ENCODE results near the gene DHRS13. TPM values are rescaled to one million over a fixed set of nuclear protein-coding genes. Genes with fewer than 3 reads are reported as not detected.

DHRS13 gene
- total and polyA plus RNA-seq, 2 donors (not counting 1 experiment from before 2014, with no cell fraction given) = 11.9 to 28.1 TPM

DNA sequence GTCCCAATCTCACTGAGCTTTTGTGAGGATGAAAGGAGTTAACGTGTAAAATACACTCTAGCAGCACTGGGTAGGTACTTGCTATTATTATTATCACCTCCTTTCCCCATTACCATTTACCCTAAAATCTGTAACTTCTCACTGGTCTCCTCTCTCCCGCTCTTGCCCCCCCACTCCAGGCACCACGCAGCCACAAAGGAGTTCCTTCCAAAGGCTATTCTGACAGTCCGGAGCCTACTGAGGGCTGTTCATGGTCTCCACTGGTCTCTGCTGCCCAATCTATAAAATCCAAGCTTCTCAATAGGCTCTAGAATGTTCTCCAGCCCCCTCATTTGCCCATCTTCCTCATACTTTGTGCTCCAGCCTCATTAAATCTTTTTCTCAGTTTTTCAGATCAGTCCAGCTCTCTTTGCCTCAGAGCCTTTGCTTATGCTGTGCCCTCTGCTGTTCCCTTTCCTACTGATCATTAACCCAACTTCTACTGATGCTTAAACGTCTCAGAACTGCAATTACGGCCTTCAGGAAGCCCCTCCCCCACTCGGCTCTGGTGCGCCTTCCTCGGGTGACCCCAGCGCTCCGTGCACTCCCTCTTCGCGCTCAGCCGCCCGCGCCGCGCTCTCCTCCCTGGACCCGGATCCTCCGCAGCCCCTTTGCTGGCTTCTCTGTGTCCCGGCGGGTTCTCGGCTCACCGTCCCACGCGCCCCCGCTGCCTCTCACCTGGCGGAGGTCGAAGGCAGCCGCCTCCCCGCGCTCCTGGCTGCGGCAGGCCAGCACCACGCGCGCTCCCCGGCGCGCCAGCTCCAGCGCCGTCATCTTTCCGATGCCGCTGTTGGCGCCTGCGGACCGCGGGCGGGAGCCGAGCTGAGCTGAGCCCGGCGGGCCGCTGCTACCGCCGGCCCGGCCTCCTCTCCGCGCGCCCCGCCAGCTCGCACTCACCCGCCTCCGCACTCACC lies 737 bp downstream of the DHRS13 start:
- H3K9me3 Mint-ChIP-seq (ENCODE audit: insufficient read depth) = no peaks in the 10 kb centered on the region
- intact Hi-C loops (cut with micrococcal nuclease) = loop anchor here (1.0 to 5.0 kb wide), 4 partner anchors 13 to 255 kb away; partner anchors contain the start of genes BLTP2 and PHF12
- Histone ChIP-seq H3K27ac (ENCODE audit: low read length in 2 of 2) (peak overlapping the region; percentile 61 to 77), H3K9me3 (ENCODE audit: control extremely low read depth in 1 of 3, control insufficient read depth in 2 of 3, insufficient read depth in 1 of 3, low read length in 2 of 3) (no peaks in the 10 kb centered on the region), H3K36me3 (replicated peaks in 1 of 2; ENCODE audit: control extremely low read depth in 1 of 2, control insufficient read depth in 1 of 2, extremely low read depth in 1 of 2, insufficient read depth in 2 of 2, low read length in 1 of 2) (peaks cover 0 to 21% of the 10 kb centered on the region in 2 experiments), H4K20me1 (ENCODE audit: control insufficient read depth, insufficient read depth, low read length, poor library complexity, severe bottlenecking) (no peaks in the 10 kb centered on the region), H3K4me3 (ENCODE audit: control extremely low read depth in 1 of 5, extremely low read depth in 1 of 5, insufficient read depth in 1 of 5, low read depth in 2 of 5, low read length in 4 of 5) (peak overlapping the region; percentile 68 to 90 (median 76)), H3K27me3 (replicated peaks in 1 of 4; ENCODE audit: control extremely low read depth in 1 of 4, control insufficient read depth in 3 of 4, insufficient read depth in 4 of 4, low read length in 3 of 4) (no peaks in the 10 kb centered on the region), H3K9ac (ENCODE audit: low read length) (peak overlapping the region; percentile 87), H3K4me2 (replicated peaks; ENCODE audit: low read depth, low read length, poor library complexity, severe bottlenecking) (peak overlapping the region; percentile 91), H3K79me2 (ENCODE audit: control insufficient read depth, insufficient read depth, low read length) (peaks cover 51% of the 10 kb centered on the region), H3K4me1 (ENCODE audit: control insufficient read depth in 2 of 2, insufficient read depth in 2 of 2, low read length in 2 of 2) (peaks cover 21 to 36% of the 10 kb centered on the region in 2 donors), H2AFZ (ENCODE audit: insufficient read depth, low read depth, low read length, poor library complexity, severe bottlenecking) (peak overlapping the region; percentile 94)
- DNase-seq = no peak
- ChIA-PET CTCF (interaction anchor here (0.5 to 9.1 kb wide), 23 partner anchors 9 to 190 kb away, joined by 3 to 137 read pairs (median 6); partner anchors contain the start of genes FAM222B, NEK8, PROCA1 and RPL23A), POLR2A (interaction anchor here (0.7 to 2.1 kb wide), 7 partner anchors 9 to 175 kb away, joined by 3 to 17 read pairs (median 6); partner anchors contain the start of genes FAM222B and NEK8)
- 3% methylated on average over 61 of the region's 62 CpGs for WGBS (ENCODE audit: insufficient coverage)
- H3K4me1 Mint-ChIP-seq = peaks cover 39% of the 10 kb centered on the region
- ATAC-seq (ENCODE audit: low read depth) = peak; percentile 40
- H3K27ac Mint-ChIP-seq = peak overlapping the region; percentile 88
- TF ChIP-seq EZH2 (IDR thresholded peaks at IDR 0.05; ENCODE audit: borderline replicate concordance, insufficient read depth, low read depth, low read length, poor library complexity, severe bottlenecking) = no peak
- TF ChIP-seq, protein P1, sequence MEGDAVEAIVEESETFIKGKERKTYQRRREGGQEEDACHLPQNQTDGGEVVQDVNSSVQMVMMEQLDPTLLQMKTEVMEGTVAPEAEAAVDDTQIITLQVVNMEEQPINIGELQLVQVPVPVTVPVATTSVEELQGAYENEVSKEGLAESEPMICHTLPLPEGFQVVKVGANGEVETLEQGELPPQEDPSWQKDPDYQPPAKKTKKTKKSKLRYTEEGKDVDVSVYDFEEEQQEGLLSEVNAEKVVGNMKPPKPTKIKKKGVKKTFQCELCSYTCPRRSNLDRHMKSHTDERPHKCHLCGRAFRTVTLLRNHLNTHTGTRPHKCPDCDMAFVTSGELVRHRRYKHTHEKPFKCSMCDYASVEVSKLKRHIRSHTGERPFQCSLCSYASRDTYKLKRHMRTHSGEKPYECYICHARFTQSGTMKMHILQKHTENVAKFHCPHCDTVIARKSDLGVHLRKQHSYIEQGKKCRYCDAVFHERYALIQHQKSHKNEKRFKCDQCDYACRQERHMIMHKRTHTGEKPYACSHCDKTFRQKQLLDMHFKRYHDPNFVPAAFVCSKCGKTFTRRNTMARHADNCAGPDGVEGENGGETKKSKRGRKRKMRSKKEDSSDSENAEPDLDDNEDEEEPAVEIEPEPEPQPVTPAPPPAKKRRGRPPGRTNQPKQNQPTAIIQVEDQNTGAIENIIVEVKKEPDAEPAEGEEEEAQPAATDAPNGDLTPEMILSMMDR (IDR thresholded peaks at IDR 0.05) = no peak
- no peaks in the 10 kb centered on the region for H3K27me3 Mint-ChIP-seq
- peak overlapping the region; percentile 88 for H3K4me3 Mint-ChIP-seq
